Left ventricle myocardium inferior (tissue), 1 donor: ENCODE data around the gene WAC. TPM values are rescaled to one million over a fixed set of nuclear protein-coding genes. Genes with fewer than 3 reads are reported as not detected.
A peak's percentile ranks its signal among the peaks of the same experiment; 100 is the strongest.
"Not testable (repeated sequence)": the region's sequence is repeated elsewhere in the genome, so short reads cannot be mapped to it uniquely, and the experiment has no call there.

Source experiments
- DNase-seq: peaks from one replicate; pipeline ENCODE4 v3.0.0-alpha.2; 2020
- H3K27ac ChIP-seq: fragments of 200-600 bp; replicated peaks from 2 replicates; pipeline ENCODE4 v1.8.0; 2021
- H3K27me3 ChIP-seq: fragments of 200-600 bp; 2 replicates; pipeline ENCODE4 v1.8.0; 2021; ENCODE audit warnings: low read depth
- H3K36me3 ChIP-seq: fragments of 200-600 bp; 2 replicates; pipeline ENCODE4 v1.8.0; 2021
- H3K4me1 ChIP-seq: fragments of 200-600 bp; 2 replicates; pipeline ENCODE4 v1.8.0; 2021
- H3K4me3 ChIP-seq: fragments of 200-600 bp; 2 replicates; pipeline ENCODE4 v1.8.0; 2021; ENCODE audit warnings: mild to moderate bottlenecking, moderate library complexity
- H3K9me3 ChIP-seq: fragments of 200-600 bp; replicated peaks from 2 replicates; pipeline ENCODE4 v1.8.0; 2021
- intact Hi-C: fragments of 100-400 bp; cut with micrococcal nuclease; formaldehyde crosslinking; loops from one replicate; pipeline ENCODE4 v1.11.0; 2022
- long read RNA-seq: library from polyadenylated mRNA; unstranded; transcript quantifications from one replicate; pipeline ENCODE4 v2.0.0, GENCODE V29; 2021
- total RNA-seq: library from RNA; stranded (reverse); fragmentation: NEBNext Ultra II Directional; extraction: Animal tissue kit (Norgen Biotek cat#: 25700); gene quantifications from one replicate; pipeline ENCODE4 v1.2.1, GENCODE V29; 2021
- TF ChIP-seq, protein P1 (sequence below): fragments of 200-600 bp; IDR thresholded peaks from 2 replicates; pipeline ENCODE4 v1.8.0; 2021; ENCODE audit warnings: antibody characterized with exemption, mild to moderate bottlenecking, borderline replicate concordance
- donor health status: DM: no; HTN: yes; CAD: no; lungs with severe emphysema.

Gene WAC, protein sequence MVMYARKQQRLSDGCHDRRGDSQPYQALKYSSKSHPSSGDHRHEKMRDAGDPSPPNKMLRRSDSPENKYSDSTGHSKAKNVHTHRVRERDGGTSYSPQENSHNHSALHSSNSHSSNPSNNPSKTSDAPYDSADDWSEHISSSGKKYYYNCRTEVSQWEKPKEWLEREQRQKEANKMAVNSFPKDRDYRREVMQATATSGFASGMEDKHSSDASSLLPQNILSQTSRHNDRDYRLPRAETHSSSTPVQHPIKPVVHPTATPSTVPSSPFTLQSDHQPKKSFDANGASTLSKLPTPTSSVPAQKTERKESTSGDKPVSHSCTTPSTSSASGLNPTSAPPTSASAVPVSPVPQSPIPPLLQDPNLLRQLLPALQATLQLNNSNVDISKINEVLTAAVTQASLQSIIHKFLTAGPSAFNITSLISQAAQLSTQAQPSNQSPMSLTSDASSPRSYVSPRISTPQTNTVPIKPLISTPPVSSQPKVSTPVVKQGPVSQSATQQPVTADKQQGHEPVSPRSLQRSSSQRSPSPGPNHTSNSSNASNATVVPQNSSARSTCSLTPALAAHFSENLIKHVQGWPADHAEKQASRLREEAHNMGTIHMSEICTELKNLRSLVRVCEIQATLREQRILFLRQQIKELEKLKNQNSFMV
- total RNA-seq: 103 TPM
- long read RNA-seq, full-length matches to known transcripts: 31 of 64 reads
- long read RNA-seq, partial matches to known transcripts: 19 of 64 reads
- long read RNA-seq, other reads (novel, unspliced or antisense): 14 of 64 reads

DNA sequence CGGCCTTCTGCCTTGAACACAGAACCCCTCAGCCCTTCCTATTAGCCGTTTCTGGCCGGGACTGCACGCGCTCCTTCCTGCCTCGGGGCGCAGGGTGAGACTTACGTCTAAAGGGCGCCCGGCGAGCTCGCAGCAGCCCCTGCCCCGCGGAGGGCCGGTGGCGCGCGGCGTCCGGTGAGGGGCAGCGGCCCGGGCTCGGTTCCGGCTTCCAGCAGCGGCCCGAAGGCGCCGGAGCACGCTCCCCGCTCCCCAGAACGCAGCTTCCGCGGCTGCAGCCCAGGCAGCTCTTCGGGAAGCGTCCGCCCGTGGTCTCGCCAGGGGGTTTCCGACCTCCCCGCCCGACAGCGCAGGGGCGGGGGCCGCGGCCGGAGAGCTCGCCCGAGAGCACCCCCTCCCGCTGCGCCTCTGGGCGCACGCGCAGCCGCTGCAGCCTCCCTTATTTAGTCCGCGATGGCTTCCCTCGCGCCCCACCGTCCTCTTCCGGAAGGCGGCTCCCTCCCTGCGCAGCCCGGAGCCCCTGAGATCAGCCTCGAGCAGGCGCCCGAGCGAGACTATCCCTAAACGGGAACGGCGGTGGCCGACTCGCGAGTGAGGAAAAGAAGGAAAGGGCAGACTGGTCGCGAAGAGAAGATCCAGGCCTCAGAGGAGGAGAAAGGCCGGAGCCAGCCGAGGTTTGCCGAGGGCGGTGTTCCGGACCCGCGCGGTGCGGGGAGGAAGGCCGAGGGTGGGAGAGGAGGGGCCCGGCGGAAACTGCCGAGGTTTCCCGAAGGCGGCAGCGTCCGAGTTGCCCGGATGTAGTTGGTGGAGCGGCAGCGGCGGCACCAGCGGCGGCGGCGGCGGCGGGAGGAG lies at the start of gene WAC:
Gene WAC (plus strand): TSS at position 782 of the 849 bp plus-strand sequence. CDS start 462 bp downstream, outside the sequence.
- peak within 1 kb of the TSS; percentile 100 for H3K27ac ChIP-seq
- TF ChIP-seq, protein P1, sequence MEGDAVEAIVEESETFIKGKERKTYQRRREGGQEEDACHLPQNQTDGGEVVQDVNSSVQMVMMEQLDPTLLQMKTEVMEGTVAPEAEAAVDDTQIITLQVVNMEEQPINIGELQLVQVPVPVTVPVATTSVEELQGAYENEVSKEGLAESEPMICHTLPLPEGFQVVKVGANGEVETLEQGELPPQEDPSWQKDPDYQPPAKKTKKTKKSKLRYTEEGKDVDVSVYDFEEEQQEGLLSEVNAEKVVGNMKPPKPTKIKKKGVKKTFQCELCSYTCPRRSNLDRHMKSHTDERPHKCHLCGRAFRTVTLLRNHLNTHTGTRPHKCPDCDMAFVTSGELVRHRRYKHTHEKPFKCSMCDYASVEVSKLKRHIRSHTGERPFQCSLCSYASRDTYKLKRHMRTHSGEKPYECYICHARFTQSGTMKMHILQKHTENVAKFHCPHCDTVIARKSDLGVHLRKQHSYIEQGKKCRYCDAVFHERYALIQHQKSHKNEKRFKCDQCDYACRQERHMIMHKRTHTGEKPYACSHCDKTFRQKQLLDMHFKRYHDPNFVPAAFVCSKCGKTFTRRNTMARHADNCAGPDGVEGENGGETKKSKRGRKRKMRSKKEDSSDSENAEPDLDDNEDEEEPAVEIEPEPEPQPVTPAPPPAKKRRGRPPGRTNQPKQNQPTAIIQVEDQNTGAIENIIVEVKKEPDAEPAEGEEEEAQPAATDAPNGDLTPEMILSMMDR: no peak
- peak; percentile 96 for DNase-seq
- peak within 1 kb of the TSS; percentile 93 for H3K4me3 ChIP-seq
- peaks cover 23% of the 10 kb centered on the region for H3K36me3 ChIP-seq
- H3K9me3 ChIP-seq: no peaks in the 10 kb centered on the region
- intact Hi-C loops: loop anchor here (10.0 kb wide), 1 partner anchor 52 kb away; no protein-coding TSS in a partner anchor
- H3K4me1 ChIP-seq: peaks cover 60% of the 10 kb centered on the region
- no peaks in the 10 kb centered on the region for H3K27me3 ChIP-seq

DNA sequence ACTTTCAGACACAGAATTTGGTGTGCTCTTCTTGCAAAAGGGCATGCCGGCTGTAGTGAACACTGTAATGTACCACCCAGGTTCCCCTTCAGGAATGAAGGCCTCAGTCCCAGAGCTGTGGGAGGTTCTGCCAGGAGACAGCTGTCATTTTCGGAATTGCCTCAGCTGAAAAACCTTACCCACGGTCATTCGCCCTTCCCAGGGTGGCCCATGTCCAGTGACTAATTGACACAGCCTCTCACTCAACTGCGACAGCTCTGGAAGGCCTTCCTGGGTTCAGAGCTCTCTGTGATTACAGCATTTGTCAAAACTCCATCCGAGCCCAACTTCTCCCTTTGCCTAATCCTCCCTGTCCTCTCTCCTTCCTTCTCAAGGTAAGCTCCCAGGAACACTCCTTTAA lies 43.7 kb upstream of the WAC start:
- H3K27ac ChIP-seq: no peak overlapping the region
- H3K4me1 ChIP-seq: no peaks in the 10 kb centered on the region
- no peak for DNase-seq
- TF ChIP-seq, protein P1: no peak
- intact Hi-C loops: no loop called here
- no peak overlapping the region for H3K4me3 ChIP-seq
- no peaks in the 10 kb centered on the region for H3K9me3 ChIP-seq
- H3K27me3 ChIP-seq: no peaks in the 10 kb centered on the region
- no peaks in the 10 kb centered on the region for H3K36me3 ChIP-seq

DNA sequence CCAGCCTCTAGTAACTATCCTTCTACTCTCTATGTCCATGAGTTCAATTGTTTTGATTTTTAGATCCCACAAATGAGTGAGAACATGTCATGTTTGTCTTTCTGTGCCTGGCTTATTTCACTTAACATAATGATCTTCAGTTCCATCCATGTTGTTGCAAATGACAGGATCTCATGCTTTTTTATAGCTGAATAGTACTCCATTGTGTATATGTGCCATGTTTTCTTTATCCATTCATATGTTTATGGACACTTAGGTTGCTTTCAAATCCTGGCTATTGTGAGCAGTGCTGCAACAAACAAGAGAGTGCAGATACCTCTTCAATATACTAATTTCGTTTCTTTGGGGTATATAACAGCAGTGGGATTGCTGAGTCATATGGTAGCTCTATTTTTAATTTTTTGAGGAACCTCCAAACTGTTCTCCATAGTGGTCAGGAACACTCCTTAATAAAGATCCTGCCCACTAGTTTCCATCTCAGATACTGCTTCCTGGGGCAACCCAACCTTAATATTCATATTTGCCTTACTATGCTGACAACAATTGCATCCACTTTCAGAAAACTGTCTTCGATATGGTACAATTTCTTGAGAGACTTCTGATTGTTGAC lies 42.6 kb upstream of the WAC start:
- H3K9me3 ChIP-seq, H3K27ac ChIP-seq, H3K36me3 ChIP-seq, H3K27me3 ChIP-seq, H3K4me3 ChIP-seq, intact Hi-C loops, H3K4me1 ChIP-seq, DNase-seq: not testable (repeated sequence)

DNA sequence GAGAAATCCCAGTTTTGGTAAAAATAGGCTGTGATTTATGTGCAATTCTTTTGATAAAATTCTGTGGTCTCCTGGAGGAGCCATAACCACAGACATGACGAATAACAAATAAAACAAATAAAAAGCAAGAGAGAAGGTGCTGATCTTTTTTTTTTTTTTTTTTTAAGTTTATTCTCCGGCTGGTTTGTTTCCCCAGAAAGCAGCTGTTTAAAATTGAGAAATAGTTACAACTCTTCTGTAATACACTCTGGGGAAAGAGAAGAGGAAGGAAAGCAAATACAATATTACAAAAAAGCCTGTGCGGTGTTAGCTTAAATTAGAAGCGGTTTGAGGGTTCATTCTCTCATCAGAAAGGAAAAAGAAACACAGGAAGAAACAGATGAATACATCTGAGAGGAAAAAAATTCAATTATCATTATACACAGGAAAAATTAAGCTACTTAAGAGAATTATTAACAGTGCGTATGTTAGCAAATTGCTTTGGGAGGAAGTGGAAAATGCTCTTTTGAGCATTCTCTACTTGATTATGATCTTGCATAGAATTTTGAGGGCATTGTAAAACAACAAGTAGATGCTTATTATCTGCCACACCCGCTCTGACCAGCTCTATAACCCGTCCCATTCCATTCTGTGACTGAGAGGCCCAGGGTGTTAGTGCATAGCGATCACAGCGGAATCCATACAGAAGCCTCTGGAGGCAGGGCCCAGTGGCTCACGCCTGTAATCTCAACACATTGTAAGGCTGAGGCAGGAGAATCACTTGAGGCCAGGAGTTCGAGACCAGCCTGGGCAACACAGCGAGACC lies 40.6 kb upstream of the WAC start:
- no peak for DNase-seq
- intact Hi-C loops: no loop called here
- peak overlapping the region; percentile 5 for H3K27ac ChIP-seq

DNA sequence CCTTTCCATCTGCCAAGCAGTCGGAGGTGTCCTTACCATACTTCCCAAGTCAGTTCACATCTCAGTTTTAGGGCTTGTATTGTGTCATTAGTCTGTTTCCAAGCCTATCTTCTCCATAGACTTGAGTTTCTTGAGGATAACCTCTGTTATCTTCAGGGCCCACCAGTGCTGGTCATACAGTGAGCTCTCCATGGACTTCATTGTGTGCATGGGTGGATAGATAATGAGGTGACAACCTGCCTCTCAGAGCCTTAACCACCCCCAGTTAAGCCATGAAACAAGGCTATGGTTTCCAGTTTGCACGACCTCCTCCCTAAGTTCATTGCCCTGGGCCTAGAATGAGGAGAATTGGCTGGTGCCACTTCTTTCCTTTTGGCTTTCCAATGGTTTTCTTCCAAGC lies 38.5 kb upstream of the WAC start:
- H3K4me1 ChIP-seq: peaks cover 8% of the 10 kb centered on the region
- H3K27me3 ChIP-seq: no peaks in the 10 kb centered on the region
- DNase-seq: no peak
- H3K27ac ChIP-seq: no peak overlapping the region
- TF ChIP-seq, protein P1: no peak
- intact Hi-C loops: no loop called here
- H3K9me3 ChIP-seq: no peaks in the 10 kb centered on the region
- no peak overlapping the region for H3K4me3 ChIP-seq
- H3K36me3 ChIP-seq: no peaks in the 10 kb centered on the region

More for the DNA sequence above, 40.6 kb upstream of the WAC start:
- Histone ChIP-seq H3K4me1 (peaks cover 8% of the 10 kb centered on the region), H3K4me3 (no peak overlapping the region), H3K27me3 (no peaks in the 10 kb centered on the region), H3K9me3 (no peaks in the 10 kb centered on the region), H3K36me3 (no peaks in the 10 kb centered on the region)
- TF ChIP-seq, protein P1: no peak
